Motor neuron (in vitro differentiated cells): Measurements from ENCODE around the gene EPHB6. TPM values are rescaled to one million over a fixed set of nuclear protein-coding genes. Genes with fewer than 3 reads are reported as not detected.

ENCODE experiments used
- ATAC-seq, 8 experiments: fragments of 200-7000 bp; cut with Tn5 transposase; replicated peaks in 6 of 8; 2 replicates each; pipeline ENCODE4 v1.8.0; 2021; ENCODE audit warnings: mild to moderate bottlenecking in 8 of 8, moderate library complexity in 8 of 8
- H3K27ac ChIP-seq, 2 donors: fragments of 250-450 bp; sonication (Bioruptor Pico); 2 replicates each; pipeline ENCODE4 v1.9.0; 2021; ENCODE audit warnings: antibody characterized with exemption in 2 of 2, mild to moderate bottlenecking in 2 of 2, moderate library complexity in 1 of 2
- H3K4me1 ChIP-seq, 2 donors: fragments of 250-450 bp; sonication (Bioruptor Pico); replicated peaks in 1 of 2; 2 replicates each; pipeline ENCODE4 v1.6.1; 2021; ENCODE audit warnings: antibody characterized with exemption in 2 of 2, mild to moderate bottlenecking in 2 of 2, moderate library complexity in 1 of 2
- H3K4me3 ChIP-seq, 5 donors: fragments of 250-450 bp; sonication (Bioruptor Pico); 2 replicates each; pipeline ENCODE4 v1.9.0; 2021; ENCODE audit warnings: antibody characterized with exemption in 5 of 5, mild to moderate bottlenecking in 5 of 5, moderate library complexity in 4 of 5
- WGBS, 10 experiments: fragments of 450-650 bp; shearing (Covaris generic); methylation state at CpG; one replicate each; pipeline ENCODE4 v1.0.0; 2022; 5-methylcytosine and 5-hydroxymethylcytosine counted together
- in situ Hi-C, 9 experiments: fragments of 400-800 bp; cut with MboI; loops; one replicate each; pipeline ENCODE4 v1.15.0; 2021; ENCODE audit warnings: low sequenced_read_pairs in 9 of 9, low pct_unique_long_range_greater_than_20kb in 2 of 9; ENCODE audit not compliant: unreplicated experiment in 9 of 9
- total RNA-seq, 8 experiments: library from RNA; unstranded; fragments of 300-600 nt; gene quantifications; 2 replicates each; pipeline versions ENCODE4 v1.2.3 to v1.2.4, GENCODE V29; 2022

EPHB6 gene
- total RNA-seq, 8 experiments from 2014 or later = 0.97 to 9.9 (median 3.3) TPM

DNA sequence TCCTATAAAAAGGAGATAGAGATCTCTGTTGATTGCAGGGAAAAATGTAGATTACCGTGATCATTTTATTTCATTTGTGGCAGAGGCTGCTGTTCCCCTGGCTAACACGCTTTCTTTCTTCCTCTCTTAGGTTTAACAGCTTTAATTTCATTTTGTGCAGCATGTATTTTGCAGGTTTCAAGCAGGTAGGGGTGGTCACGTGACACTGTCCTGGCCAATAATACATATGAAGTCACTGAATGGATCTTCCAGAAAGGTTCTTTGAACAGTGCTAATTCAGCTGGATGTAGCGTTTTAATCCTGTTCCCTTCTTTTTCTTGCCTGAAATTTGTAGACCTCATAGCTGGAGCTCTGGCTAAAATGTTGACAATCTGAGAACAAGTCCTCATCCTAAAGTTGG is 3.6 kb upstream of the EPHB6 start:
- in situ Hi-C loops = loop anchor here in 5 of 9 experiments (25.0 kb wide), 1 partner anchor 361 kb away; the partner anchor contains the start of gene TAS2R40 (in 5 of the 5)
- 8 to 94% (median 80%) methylated on average over 1 to 4 of the region's 4 CpGs; no CpG with 5 or more reads in 1 of the 10 experiments for WGBS, 10 experiments
- no peak overlapping the region for H3K4me3 ChIP-seq
- H3K27ac ChIP-seq = no peak overlapping the region
- H3K4me1 ChIP-seq = peaks cover 0 to 3% of the 10 kb centered on the region in 2 donors
- ATAC-seq = no peak

- in situ Hi-C loops = loop anchor here in 5 of 9 experiments (25.0 kb wide), 1 partner anchor 360 kb away; the partner anchor contains the start of gene TAS2R40 (in 5 of the 5)
- Histone ChIP-seq H3K4me3 (no peak overlapping the region), H3K27ac (no peak overlapping the region), H3K4me1 (peaks cover 0 to 3% of the 10 kb centered on the region in 2 donors)
- no peak for ATAC-seq
Measured at GRCh38 chr7:142851919-142852318, 3.0 kb upstream of the EPHB6 start.

DNA sequence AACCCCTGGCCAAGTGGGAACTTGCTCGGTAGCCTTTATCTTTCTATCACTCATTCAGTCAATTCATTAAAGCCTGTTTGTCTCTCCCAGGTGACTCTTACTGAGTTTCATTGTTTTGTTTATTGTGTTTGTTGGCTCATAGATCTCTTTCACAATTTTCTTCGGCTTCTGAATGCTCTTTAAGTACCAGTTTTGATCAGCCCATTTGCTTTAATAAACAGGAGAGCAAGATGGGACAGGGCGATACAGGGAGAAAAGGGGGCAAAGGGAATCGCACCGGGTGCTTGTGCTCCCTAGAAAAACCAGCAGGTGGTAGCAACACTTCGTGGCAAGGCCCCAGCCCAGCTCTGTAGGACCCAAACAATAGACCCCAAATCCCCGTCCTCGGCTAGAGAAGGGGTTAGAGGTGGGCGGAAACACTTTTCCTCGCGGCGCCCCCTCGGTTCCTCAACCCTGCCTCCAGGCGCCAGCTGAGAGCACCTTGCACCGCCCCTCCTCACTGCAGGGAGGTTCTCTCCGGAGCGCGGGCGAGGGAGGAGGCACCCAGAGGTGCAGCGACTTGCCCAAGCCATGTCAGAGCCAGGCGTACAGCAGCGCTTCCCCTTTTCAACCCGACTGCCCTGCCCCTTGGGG is 1.0 kb upstream of the EPHB6 start:
- H3K4me1 ChIP-seq = peaks cover 0 to 3% of the 10 kb centered on the region in 2 donors
- peak; percentile 46 to 75 (median 69) for ATAC-seq
- in situ Hi-C loops = loop anchor here in 5 of 9 experiments (25.0 kb wide), 1 partner anchor 358 kb away; the partner anchor contains the start of gene TAS2R40 (in 5 of the 5)
- H3K27ac ChIP-seq = no peak overlapping the region
- H3K4me3 ChIP-seq = peak overlapping the region; percentile 42 to 75 (median 51)
- 0 to 50% (median 7%) methylated on average over 1 to 11 of the region's 23 CpGs for WGBS, 10 experiments

GRCh38 chr7:142855114-142855743 is 353 bp downstream of the EPHB6 start:
- Histone ChIP-seq H3K4me1 (peaks cover 0 to 3% of the 10 kb centered on the region in 2 donors), H3K27ac (no peak overlapping the region), H3K4me3 (peak overlapping the region; percentile 42 to 75 (median 51))
- peak in 4 of 8 experiments; percentile 2 to 9 (median 4) for ATAC-seq
- 0 to 82% (median 40%) methylated on average over 1 to 8 of the region's 43 CpGs; no CpG with 5 or more reads in 5 of the 10 experiments for WGBS, 10 experiments
- in situ Hi-C loops = loop anchor here in 5 of 9 experiments (25.0 kb wide), 1 partner anchor 357 kb away; the partner anchor contains the start of gene TAS2R40 (in 5 of the 5)

GRCh38 chr7:142855756-142856564 is 1.1 kb downstream of the EPHB6 start:
- H3K4me3 ChIP-seq = peak overlapping the region in 3 of 5 donors; percentile 42 to 75 (median 48)
- WGBS, 10 experiments = 67 to 87% methylated on average over 2 to 5 of the region's 12 CpGs; no CpG with 5 or more reads in 8 of the 10 experiments
- in situ Hi-C loops = loop anchor here in 5 of 9 experiments (25.0 kb wide), 1 partner anchor 356 kb away; the partner anchor contains the start of gene TAS2R40 (in 5 of the 5)
- peak in 1 of 8 experiments; percentile 1 for ATAC-seq
- peaks cover 0 to 3% of the 10 kb centered on the region in 2 donors for H3K4me1 ChIP-seq
- H3K27ac ChIP-seq = no peak overlapping the region

GRCh38 chr7:142856565-142857245 is 1.8 kb downstream of the EPHB6 start:
- in situ Hi-C loops = loop anchor here in 5 of 9 experiments (25.0 kb wide), 1 partner anchor 356 kb away; the partner anchor contains the start of gene TAS2R40 (in 5 of the 5)
- Histone ChIP-seq H3K27ac (no peak overlapping the region), H3K4me3 (no peak overlapping the region), H3K4me1 (peaks cover 0 to 3% of the 10 kb centered on the region in 2 donors)
- 90 to 100% (median 90%) methylated on average over 1 to 3 of the region's 7 CpGs; no CpG with 5 or more reads in 7 of the 10 experiments for WGBS, 10 experiments
- ATAC-seq = no peak

DNA sequence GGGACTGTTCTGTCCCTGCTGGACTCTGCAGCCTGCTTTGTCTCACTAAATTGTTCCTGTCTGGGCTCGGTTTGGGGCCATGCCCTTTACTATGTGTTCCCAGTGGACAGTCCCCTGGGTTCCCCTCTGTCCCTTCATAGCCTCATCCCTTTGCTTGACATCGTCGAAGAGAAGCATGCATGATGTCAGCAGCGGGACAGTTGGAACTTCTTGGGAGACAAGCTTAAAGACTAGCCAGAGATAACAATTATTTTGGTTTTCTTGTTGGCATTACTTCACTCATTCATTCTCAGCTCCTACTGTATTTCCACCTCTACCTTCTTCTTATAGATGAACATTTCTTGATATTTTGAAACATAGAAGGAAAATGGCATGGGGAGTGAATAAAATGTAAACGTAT is 2.7 kb downstream of the EPHB6 start:
- 69 to 93% (median 81%) methylated on average over 1 to 4 of the region's 5 CpGs for WGBS, 10 experiments
- Histone ChIP-seq H3K27ac (no peak overlapping the region), H3K4me3 (no peak overlapping the region), H3K4me1 (peaks cover 3 to 7% of the 10 kb centered on the region in 2 donors)
- no peak for ATAC-seq
- in situ Hi-C loops = loop anchor here in 5 of 9 experiments (25.0 kb wide), 1 partner anchor 355 kb away; the partner anchor contains the start of gene TAS2R40 (in 5 of the 5)

DNA sequence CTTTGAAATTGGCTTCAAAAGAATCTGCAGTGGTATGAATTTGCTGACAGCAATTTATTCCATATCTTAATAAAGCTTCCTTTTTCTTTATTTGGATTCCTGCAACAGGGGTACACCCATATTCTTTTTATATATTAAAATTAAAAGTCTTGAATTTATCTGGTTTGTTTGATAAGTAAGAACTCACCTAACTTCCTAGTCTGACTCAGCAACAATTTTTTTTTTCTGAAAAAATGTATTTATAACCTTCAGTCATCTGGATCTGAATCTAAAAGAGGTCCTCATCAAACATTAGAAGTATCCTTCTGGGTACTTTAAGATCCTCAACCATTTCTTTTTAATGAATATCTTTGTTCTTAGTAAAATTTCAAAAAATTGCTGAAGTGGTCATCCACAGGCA is 4.5 kb downstream of the EPHB6 start:
- peaks cover 4 to 7% of the 10 kb centered on the region in 2 donors for H3K4me1 ChIP-seq
- in situ Hi-C loops = loop anchor here in 5 of 9 experiments (25.0 kb wide), 1 partner anchor 353 kb away; the partner anchor contains the start of gene TAS2R40 (in 5 of the 5)
- H3K4me3 ChIP-seq = no peak overlapping the region
- no peak for ATAC-seq
- H3K27ac ChIP-seq = no peak overlapping the region

DNA sequence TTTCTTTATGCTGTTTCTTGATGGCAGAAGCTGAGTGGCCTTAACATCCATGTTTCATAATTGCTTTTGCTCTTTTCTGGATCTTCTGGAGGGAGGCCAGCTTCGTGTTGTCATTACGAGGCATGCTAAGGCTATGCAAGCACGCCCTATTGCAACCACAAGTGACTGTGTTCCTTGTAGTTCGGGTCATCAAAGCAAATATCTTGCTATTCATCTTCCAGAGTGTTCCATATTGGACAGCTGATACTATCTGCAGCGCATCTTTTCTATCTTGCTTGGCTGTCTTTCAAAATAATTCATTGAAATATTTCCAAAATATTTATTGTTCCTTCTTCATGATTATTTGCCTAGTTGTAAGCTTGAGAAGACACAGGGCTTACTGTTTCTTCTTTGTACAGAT is 5.0 kb downstream of the EPHB6 start:
- peak in 2 of 8 experiments; percentile 77 to 79 for ATAC-seq
- Histone ChIP-seq H3K4me3 (no peak overlapping the region), H3K27ac (no peak overlapping the region), H3K4me1 (peaks cover 4 to 7% of the 10 kb centered on the region in 2 donors)
- WGBS, 10 experiments = 0 to 100% (median 69%) methylated on average over 1 to 5 of the region's 5 CpGs
- in situ Hi-C loops = loop anchor here in 5 of 9 experiments (25.0 kb wide), 1 partner anchor 352 kb away; the partner anchor contains the start of gene TAS2R40 (in 5 of the 5)

GRCh38 chr7:142860968-142861367 is 6.1 kb downstream of the EPHB6 start:
- in situ Hi-C loops = loop anchor here in 5 of 9 experiments (25.0 kb wide), 1 partner anchor 351 kb away; the partner anchor contains the start of gene TAS2R40 (in 5 of the 5)
- 33 to 92% (median 68%) methylated on average over 1 to 3 of the region's 3 CpGs; no CpG with 5 or more reads in 1 of the 10 experiments for WGBS, 10 experiments
- no peak overlapping the region for H3K4me3 ChIP-seq

DNA sequence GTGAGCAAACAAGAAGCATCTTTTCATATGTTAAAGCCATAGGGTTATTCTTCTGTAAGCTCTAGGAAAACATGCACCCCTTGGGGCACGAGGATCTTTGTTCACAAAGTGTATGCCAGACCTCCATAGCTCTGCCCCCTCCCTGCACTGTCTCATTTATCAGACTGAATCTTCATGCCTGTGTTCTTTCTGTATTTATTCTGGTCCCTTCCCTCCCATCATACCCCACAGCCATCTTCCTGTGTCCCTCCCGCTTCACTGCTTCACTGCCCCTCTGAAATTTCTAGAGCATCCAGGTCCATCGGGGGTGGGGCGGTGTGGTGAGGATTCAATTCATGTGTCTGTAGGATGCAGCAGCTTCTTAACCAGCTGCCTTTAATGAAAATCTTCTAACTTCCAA is 7.5 kb downstream of the EPHB6 start:
- Histone ChIP-seq H3K27ac (no peak overlapping the region), H3K4me1 (peaks cover 4 to 7% of the 10 kb centered on the region in 2 donors), H3K4me3 (no peak overlapping the region)
- ATAC-seq = peak in 3 of 8 experiments; percentile 67 to 75 (median 69)
- in situ Hi-C loops = loop anchor here in 5 of 9 experiments (25.0 kb wide), 1 partner anchor 350 kb away; the partner anchor contains the start of gene TAS2R40 (in 5 of the 5)
- WGBS, 10 experiments = 14 to 89% (median 67%) methylated on average over 1 to 4 of the region's 4 CpGs; no CpG with 5 or more reads in 1 of the 10 experiments

More at GRCh38 chr7:142860968-142861367, 6.1 kb downstream of the EPHB6 start:
- Histone ChIP-seq H3K27ac (no peak overlapping the region), H3K4me1 (peaks cover 4 to 7% of the 10 kb centered on the region in 2 donors)
- ATAC-seq = no peak
